Osteoblast (primary cell): ENCODE measurements around the gene FOXB2. TPM values are rescaled to one million over a fixed set of nuclear protein-coding genes. Genes with fewer than 3 reads are reported as not detected.

Source experiments
- DNase-seq: peaks from one replicate; pipeline ENCODE4 v3.0.0; 2011; ENCODE audit warnings: low spot score, mixed read lengths; ENCODE audit not compliant: insufficient read length; ENCODE audit errors: missing footprints
- H2AFZ ChIP-seq: 2 replicates; pipeline ENCODE4 v1.6.0; 2011; ENCODE audit warnings: mild to moderate bottlenecking, low read length
- H3K27ac ChIP-seq: 2 replicates; pipeline ENCODE4 v1.5.1; 2011; ENCODE audit warnings: mild to moderate bottlenecking, low read depth, low read length, moderate library complexity
- H3K27me3 ChIP-seq: 2 replicates; pipeline ENCODE4 v1.6.0; 2012; ENCODE audit warnings: mild to moderate bottlenecking, control low read depth, inconsistent platforms, low read length, moderate library complexity; ENCODE audit not compliant: insufficient read depth
- H3K36me3 ChIP-seq: 2 replicates; pipeline ENCODE4 v1.5.1; 2011; ENCODE audit warnings: mild to moderate bottlenecking, low read length, control low read depth, moderate library complexity; ENCODE audit not compliant: insufficient read depth
- H3K4me1 ChIP-seq: 2 replicates; pipeline ENCODE4 v1.5.1; 2011; ENCODE audit warnings: mild to moderate bottlenecking, low read length, control low read depth, moderate library complexity; ENCODE audit not compliant: insufficient read depth
- H3K4me2 ChIP-seq: 2 replicates; pipeline ENCODE4 v1.6.0; 2011; ENCODE audit warnings: mild to moderate bottlenecking, low read length; ENCODE audit not compliant: insufficient read depth
- H3K4me3 ChIP-seq: fragments of 200-600 bp; sonication (generic); 3 replicates; pipeline ENCODE4 v1.5.1; 2012; ENCODE audit warnings: mild to moderate bottlenecking, low read length, inconsistent platforms; ENCODE audit not compliant: insufficient read depth
- H3K79me2 ChIP-seq: 2 replicates; pipeline ENCODE4 v1.6.0; 2012; ENCODE audit warnings: mild to moderate bottlenecking, low read length, control low read depth, inconsistent platforms; ENCODE audit not compliant: insufficient read depth
- H3K9me3 ChIP-seq: 2 replicates; pipeline ENCODE4 v1.5.1; 2011; ENCODE audit warnings: low read depth, low read length, control low read depth
- H4K20me1 ChIP-seq: 2 replicates; pipeline ENCODE4 v1.6.0; 2012; ENCODE audit warnings: mild to moderate bottlenecking, low read length, control low read depth; ENCODE audit not compliant: insufficient read depth
- CTCF ChIP-seq: IDR thresholded peaks from 2 replicates; pipeline ENCODE4 v1.5.1; 2011; ENCODE audit warnings: mild to moderate bottlenecking, low read depth, low read length, moderate library complexity; ENCODE audit errors: extremely low read depth
- total RNA-seq: library from RNA; depleted of rRNA; stranded (reverse); fragments of >200 nt; gene quantifications from 2 replicates; pipeline ENCODE4 v1.2.3, GENCODE V29; 2012

The FOXB2 gene
- total RNA-seq, 1 donor = not detected

GRCh38 chr9:77024776-77025545, 5.5 kb downstream of the FOXB2 start:
- DNase-seq = no peak
- no peaks in the 10 kb centered on the region for H3K79me2 ChIP-seq

GRCh38 chr9:77028478-77028877, 9.0 kb downstream of the FOXB2 start:
- no peaks in the 10 kb centered on the region for H3K4me1 ChIP-seq
- no peak overlapping the region for H3K4me3 ChIP-seq
- no peak overlapping the region for H2AFZ ChIP-seq
- H3K27ac ChIP-seq = no peak overlapping the region
- H3K79me2 ChIP-seq = no peaks in the 10 kb centered on the region
- H3K9me3 ChIP-seq = no peaks in the 10 kb centered on the region
- no peak for DNase-seq
- no peaks in the 10 kb centered on the region for H3K36me3 ChIP-seq
- H3K27me3 ChIP-seq = peaks cover 58% of the 10 kb centered on the region
- H4K20me1 ChIP-seq = no peaks in the 10 kb centered on the region
- TF ChIP-seq CTCF = no peak
- no peak overlapping the region for H3K4me2 ChIP-seq

More at GRCh38 chr9:77024776-77025545, 5.5 kb downstream of the FOXB2 start:
- Histone ChIP-seq H4K20me1 (peaks cover 5% of the 10 kb centered on the region), H3K9me3 (peaks cover 4% of the 10 kb centered on the region), H3K27ac (no peak overlapping the region), H3K36me3 (no peaks in the 10 kb centered on the region), H3K4me3 (no peak overlapping the region), H3K4me1 (no peaks in the 10 kb centered on the region), H3K27me3 (peaks cover 76% of the 10 kb centered on the region), H2AFZ (no peak overlapping the region), H3K4me2 (no peak overlapping the region)
- TF ChIP-seq CTCF = no peak

- no peak overlapping the region for H2AFZ ChIP-seq
- no peaks in the 10 kb centered on the region for H3K9me3 ChIP-seq
- no peak overlapping the region for H3K4me2 ChIP-seq
- no peaks in the 10 kb centered on the region for H3K4me1 ChIP-seq
- H3K36me3 ChIP-seq = no peaks in the 10 kb centered on the region
- no peaks in the 10 kb centered on the region for H3K79me2 ChIP-seq
- H4K20me1 ChIP-seq = no peaks in the 10 kb centered on the region
- TF ChIP-seq CTCF = no peak
- no peak overlapping the region for H3K4me3 ChIP-seq
- peak; percentile 76 for DNase-seq
- no peak overlapping the region for H3K27ac ChIP-seq
- H3K27me3 ChIP-seq = peaks cover 47% of the 10 kb centered on the region
Measured at GRCh38 chr9:77030045-77030444, 10.6 kb downstream of the FOXB2 start.

GRCh38 chr9:77038281-77039036, 19.0 kb downstream of the FOXB2 start:
- no peak overlapping the region for H3K4me3 ChIP-seq
- no peak for TF ChIP-seq CTCF

More at GRCh38 chr9:77038281-77039036, 19.0 kb downstream of the FOXB2 start:
- Histone ChIP-seq H3K36me3 (no peaks in the 10 kb centered on the region), H4K20me1 (no peaks in the 10 kb centered on the region), H2AFZ (no peak overlapping the region), H3K27me3 (peaks cover 14% of the 10 kb centered on the region), H3K9me3 (no peaks in the 10 kb centered on the region), H3K27ac (no peak overlapping the region), H3K4me1 (no peaks in the 10 kb centered on the region), H3K4me2 (no peak overlapping the region), H3K79me2 (no peaks in the 10 kb centered on the region)
- DNase-seq = no peak
